DMS 273 treated with DMSO at 0.1 percent for 48 hours (cell line): ENCODE measurements around the gene SLC51A.
"Not testable (repeated sequence)": the region's sequence is repeated elsewhere in the genome, so short reads cannot be mapped to it uniquely, and the experiment has no call there.

Experiments
- DNase-seq: peaks from one replicate; lab custom pipeline; 2025; lab: John Stamatoyannopoulos, UW

SLC51A gene

GRCh38 chr3:196240424-196240823 lies 24.1 kb downstream of the SLC51A start:
- no peak for DNase-seq

- DNase-seq: no peak
These were observed 25.4 kb downstream of the SLC51A start for GRCh38 chr3:196241704-196242103.

GRCh38 chr3:196244166-196244565 lies 27.8 kb downstream of the SLC51A start:
- not testable (repeated sequence) for DNase-seq

GRCh38 chr3:196246612-196247308 lies 30.4 kb downstream of the SLC51A start:
- DNase-seq: no peak

- DNase-seq: no peak
These were observed 35.6 kb downstream of the SLC51A start for GRCh38 chr3:196251918-196252317.

- DNase-seq: no peak
These were observed 38.3 kb downstream of the SLC51A start for GRCh38 chr3:196254376-196255283.

- DNase-seq: no peak
These were observed 39.4 kb downstream of the SLC51A start for GRCh38 chr3:196255776-196256175.

- DNase-seq: no peak
These were observed 44.5 kb downstream of the SLC51A start for GRCh38 chr3:196260784-196261183.

GRCh38 chr3:196263819-196264218 lies 47.5 kb downstream of the SLC51A start:
- no peak for DNase-seq

- DNase-seq: no peak
These were observed 52.2 kb downstream of the SLC51A start for GRCh38 chr3:196268284-196269163.

- no peak for DNase-seq
These were observed 54.2 kb downstream of the SLC51A start for GRCh38 chr3:196270499-196270898.

GRCh38 chr3:196272826-196273225 lies 56.5 kb downstream of the SLC51A start:
- no peak for DNase-seq

GRCh38 chr3:196273655-196274054 lies 57.3 kb downstream of the SLC51A start:
- no peak for DNase-seq

GRCh38 chr3:196274585-196274984 lies 58.3 kb downstream of the SLC51A start:
- DNase-seq: no peak

GRCh38 chr3:196275126-196275525 lies 58.8 kb downstream of the SLC51A start:
- no peak for DNase-seq

- DNase-seq: no peak
These were observed 64.5 kb downstream of the SLC51A start for GRCh38 chr3:196280689-196281440.

GRCh38 chr3:196281962-196282361 lies 65.6 kb downstream of the SLC51A start:
- no peak for DNase-seq
